WERI-Rb-1 (cell line): ENCODE measurements around the gene TBC1D28.
"Not testable (repeated sequence)": the region's sequence is repeated elsewhere in the genome, so short reads cannot be mapped to it uniquely, and the experiment has no call there.

Experiments used
- DNase-seq: peaks from one replicate; pipeline ENCODE4 v3.0.0-alpha.2; 2020
- H3K27ac ChIP-seq: fragments of 250-450 bp; sonication (Bioruptor Pico); 2 replicates; pipeline ENCODE4 v1.5.1; 2020; ENCODE audit warnings: mild to moderate bottlenecking, moderate library complexity
- H3K27me3 ChIP-seq: fragments of 250-450 bp; sonication (Bioruptor Pico); 2 replicates; pipeline ENCODE4 v1.5.1; 2021; ENCODE audit warnings: mild to moderate bottlenecking, low read depth, moderate library complexity; ENCODE audit not compliant: insufficient read depth, severe bottlenecking
- H3K36me3 ChIP-seq: fragments of 250-450 bp; sonication (Bioruptor Pico); 2 replicates; pipeline ENCODE4 v1.5.1; 2020; ENCODE audit warnings: mild to moderate bottlenecking, moderate library complexity
- H3K4me3 ChIP-seq: 2 replicates; pipeline ENCODE4 v1.5.1; 2011; ENCODE audit warnings: low read depth, mild to moderate bottlenecking, control low read depth, low read length
- H3K9me3 ChIP-seq: fragments of 250-450 bp; sonication (Bioruptor Pico); 2 replicates; pipeline ENCODE4 v1.5.1; 2021; ENCODE audit warnings: mild to moderate bottlenecking, moderate library complexity; ENCODE audit not compliant: severe bottlenecking
- TF ChIP-seq, protein P1 (sequence below): IDR thresholded peaks from 2 replicates; pipeline ENCODE4 v1.5.1; 2011; ENCODE audit warnings: low read depth, mild to moderate bottlenecking, control low read depth, inconsistent platforms, low read length

TBC1D28 gene

DNA sequence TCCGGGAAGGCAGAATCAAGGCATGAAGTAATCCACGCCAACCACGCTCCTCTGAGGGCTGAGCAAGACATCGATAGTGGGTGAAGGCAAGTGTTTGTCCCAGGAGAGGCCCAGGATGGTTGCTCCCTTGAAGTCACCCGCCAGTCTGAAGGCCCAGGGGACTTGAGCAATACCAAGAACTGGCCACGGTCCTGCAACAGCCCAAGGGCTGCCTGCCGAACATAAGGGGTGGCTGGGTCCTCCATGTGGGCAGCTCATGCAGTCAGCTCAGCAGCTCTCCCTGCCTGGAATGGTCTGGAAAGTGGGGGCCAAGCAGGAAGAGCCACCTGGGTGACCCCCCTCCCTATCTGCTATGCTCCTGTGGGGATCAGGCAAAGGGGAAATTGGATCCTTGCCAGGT lies 8.4 kb downstream of the TBC1D28 start:
- H3K27me3 ChIP-seq, DNase-seq, H3K36me3 ChIP-seq, H3K4me3 ChIP-seq, H3K9me3 ChIP-seq, H3K27ac ChIP-seq: not testable (repeated sequence)

DNA sequence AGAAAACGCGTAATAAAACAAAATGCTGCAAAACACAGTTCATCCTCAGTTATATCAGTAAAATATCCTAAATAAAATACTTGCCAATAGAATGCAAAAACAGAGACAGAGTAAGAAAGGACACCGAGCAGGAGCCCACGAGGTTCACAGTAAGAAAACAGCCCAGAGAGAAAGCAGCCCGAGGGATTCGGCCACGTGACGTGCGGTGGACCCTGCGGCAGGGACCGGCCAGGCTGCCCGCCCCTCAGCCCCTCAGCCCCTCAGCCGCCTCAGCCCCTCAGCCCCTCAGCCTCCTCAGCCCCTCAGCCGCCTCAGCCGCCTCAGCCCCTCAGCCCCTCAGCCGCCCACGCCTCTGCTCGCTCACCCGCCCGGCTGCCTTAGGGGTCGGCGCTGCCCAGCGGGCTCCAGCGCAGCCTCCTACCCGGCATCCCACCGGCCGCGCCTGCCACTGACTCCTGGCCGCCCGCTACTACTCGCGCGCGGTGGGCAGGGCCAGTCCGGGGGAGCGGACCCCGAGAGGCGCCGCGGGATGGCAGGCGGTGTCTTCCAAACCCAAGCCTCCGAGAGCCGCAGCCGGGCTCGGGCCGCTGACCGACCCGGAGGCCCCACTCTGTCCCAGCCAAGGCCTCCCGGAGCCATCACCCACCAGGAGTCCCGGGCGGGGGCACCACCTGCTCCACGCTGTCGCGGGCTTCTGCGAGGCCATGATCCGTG lies 9.5 kb downstream of the TBC1D28 start:
- DNase-seq, H3K27ac ChIP-seq, H3K36me3 ChIP-seq, H3K27me3 ChIP-seq, H3K9me3 ChIP-seq, H3K4me3 ChIP-seq: not testable (repeated sequence)

DNA sequence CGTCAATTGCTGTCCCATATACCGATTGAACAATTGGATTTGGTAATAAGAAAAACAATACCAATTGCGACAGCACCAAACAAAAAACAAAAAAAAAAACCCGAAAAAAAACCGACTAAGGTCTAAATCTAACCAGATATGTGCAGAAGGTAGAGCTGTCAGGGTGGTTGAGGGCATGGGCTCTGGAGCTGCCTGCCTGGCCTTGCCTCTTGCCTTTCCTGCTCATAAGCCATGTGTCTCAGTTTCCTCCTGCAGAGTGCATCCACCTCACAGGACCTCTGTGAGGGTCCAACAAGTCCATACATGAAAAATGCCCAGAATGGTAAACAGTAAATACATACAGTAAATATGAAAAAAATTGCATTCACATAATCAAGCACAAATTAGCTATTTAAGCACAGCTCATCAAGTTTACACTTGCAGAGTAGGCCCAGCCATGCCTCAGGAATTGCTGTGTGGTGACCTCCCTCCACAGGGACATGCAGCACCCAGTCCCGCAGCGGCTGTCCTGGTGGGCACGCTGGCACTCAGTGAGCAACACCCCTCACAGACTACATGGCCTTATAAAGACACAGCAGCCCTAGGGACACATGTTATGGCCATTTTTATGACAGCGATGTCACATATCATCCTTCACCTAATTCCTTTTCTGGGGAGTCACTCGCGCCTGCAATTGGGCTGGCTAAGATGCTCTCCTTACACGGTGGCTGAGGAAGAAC lies 17.9 kb downstream of the TBC1D28 start:
- Histone ChIP-seq H3K36me3 (no peaks in the 10 kb centered on the region), H3K27me3 (no peaks in the 10 kb centered on the region), H3K4me3 (peak overlapping the region; percentile 34), H3K9me3 (no peaks in the 10 kb centered on the region), H3K27ac (no peak overlapping the region; the same call in 1 of the 2 replicates)
- TF ChIP-seq, protein P1, sequence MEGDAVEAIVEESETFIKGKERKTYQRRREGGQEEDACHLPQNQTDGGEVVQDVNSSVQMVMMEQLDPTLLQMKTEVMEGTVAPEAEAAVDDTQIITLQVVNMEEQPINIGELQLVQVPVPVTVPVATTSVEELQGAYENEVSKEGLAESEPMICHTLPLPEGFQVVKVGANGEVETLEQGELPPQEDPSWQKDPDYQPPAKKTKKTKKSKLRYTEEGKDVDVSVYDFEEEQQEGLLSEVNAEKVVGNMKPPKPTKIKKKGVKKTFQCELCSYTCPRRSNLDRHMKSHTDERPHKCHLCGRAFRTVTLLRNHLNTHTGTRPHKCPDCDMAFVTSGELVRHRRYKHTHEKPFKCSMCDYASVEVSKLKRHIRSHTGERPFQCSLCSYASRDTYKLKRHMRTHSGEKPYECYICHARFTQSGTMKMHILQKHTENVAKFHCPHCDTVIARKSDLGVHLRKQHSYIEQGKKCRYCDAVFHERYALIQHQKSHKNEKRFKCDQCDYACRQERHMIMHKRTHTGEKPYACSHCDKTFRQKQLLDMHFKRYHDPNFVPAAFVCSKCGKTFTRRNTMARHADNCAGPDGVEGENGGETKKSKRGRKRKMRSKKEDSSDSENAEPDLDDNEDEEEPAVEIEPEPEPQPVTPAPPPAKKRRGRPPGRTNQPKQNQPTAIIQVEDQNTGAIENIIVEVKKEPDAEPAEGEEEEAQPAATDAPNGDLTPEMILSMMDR, result no peak
- DNase-seq, result no peak

DNA sequence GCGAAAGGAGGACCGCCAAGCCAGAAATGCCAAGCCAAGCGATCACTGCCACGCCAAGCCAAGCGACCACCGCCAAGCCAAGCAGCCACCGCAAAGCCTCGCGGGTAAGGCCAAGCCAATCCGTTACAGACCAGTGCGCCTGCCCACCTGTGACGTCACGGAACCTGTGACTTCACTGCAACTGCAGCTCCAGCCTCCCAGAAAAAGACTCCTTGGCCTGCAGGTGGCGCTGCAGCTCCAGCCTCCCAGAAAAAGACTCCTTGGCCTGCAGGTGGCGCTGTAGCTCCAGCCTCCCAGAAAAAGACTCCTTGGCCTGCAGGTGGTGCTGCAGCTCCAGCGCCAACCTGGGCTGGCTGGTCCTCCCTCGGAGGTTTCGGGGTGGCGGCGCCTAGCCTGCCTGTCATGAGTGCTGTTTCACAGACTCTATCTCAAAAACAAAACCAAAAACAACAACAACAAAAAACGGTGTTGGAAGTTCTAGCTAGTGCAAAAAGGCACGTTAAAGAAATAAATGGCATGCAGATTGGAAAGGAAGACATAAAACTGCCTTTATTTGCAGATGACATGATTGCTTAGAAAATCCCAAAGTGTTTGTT lies 18.6 kb downstream of the TBC1D28 start:
- TF ChIP-seq, protein P1, result peak; percentile 94
- H3K27me3 ChIP-seq, H3K36me3 ChIP-seq, H3K9me3 ChIP-seq: not testable (repeated sequence)
- H3K27ac ChIP-seq, result peak overlapping the region; percentile 87
- H3K4me3 ChIP-seq, result peak overlapping the region; percentile 63
- DNase-seq, result peak; percentile 96

DNA sequence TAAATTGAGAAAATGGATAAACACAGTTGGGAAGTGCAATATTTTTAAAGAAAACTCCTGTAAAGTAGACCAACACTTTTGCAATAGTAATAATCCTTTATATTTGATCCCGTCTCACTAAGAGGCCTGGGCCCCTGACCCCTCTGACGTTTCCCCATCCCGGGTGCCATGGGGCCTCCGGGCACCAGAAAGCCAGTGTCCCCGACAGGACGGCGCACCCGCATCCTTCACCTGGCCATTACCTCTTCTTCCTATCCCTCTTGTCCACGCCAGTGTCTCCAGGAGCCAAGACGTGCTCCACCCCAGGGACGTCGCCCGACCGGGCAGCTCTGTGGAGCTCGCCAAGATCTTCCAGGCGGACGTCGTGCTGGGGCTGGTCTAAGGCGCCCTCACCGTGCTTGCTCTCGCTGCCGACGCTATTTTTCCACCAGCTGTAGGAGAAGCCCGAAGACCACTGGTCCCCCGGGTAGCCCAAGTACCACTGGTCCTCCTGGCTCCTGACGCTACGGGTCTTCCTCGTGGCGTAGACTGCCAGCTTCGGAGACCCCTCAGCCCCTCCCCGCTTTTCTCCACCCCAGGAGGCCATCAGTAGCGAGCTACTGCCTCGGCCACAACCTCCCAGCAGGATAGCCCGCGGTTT lies 19.2 kb downstream of the TBC1D28 start:
- H3K36me3 ChIP-seq, H3K27me3 ChIP-seq, DNase-seq, H3K9me3 ChIP-seq: not testable (repeated sequence)
- H3K4me3 ChIP-seq, result peak overlapping the region; percentile 63
- peak overlapping the region; percentile 87 for H3K27ac ChIP-seq

DNA sequence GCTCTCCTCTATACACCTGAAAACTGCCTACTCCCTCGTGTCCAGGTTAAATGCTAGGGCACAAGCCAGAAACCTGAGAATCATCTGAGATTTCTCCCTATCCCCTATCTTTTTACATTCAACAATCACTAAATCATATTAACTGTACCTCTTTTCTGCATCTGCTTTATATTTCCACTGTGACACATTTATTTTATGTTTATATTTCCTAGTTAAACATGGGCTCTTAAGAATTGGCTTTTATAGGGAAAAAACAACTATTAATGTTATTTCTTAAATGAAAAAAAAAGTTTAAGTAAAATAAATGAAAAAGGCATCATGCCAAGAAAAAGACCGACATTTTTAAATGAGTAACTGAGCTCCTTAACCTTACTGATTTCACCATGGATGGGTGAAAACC lies 26.6 kb downstream of the TBC1D28 start:
- not testable (repeated sequence) for H3K9me3 ChIP-seq, H3K4me3 ChIP-seq, H3K27ac ChIP-seq, H3K27me3 ChIP-seq, DNase-seq, H3K36me3 ChIP-seq

DNA sequence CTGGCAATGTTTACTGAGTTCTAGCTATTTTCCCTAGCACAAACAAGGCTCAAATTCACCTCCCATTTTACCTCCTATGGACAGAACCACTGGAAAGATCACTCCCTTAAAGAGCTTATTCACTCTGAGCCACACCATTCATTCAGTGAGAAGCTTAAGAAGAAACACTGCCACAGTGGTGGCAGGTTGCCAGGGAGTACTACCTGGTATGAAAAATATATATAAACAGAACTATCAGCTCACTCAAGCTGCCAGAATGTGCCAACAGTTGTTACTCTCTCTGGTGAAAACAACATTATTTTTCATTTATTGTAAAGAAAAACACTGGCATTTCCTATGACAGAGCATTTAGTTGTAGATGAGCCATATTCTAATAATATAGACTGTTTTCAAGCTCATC lies 31.2 kb downstream of the TBC1D28 start:
- not testable (repeated sequence) for H3K36me3 ChIP-seq, H3K9me3 ChIP-seq, H3K4me3 ChIP-seq, H3K27me3 ChIP-seq, H3K27ac ChIP-seq, DNase-seq

DNA sequence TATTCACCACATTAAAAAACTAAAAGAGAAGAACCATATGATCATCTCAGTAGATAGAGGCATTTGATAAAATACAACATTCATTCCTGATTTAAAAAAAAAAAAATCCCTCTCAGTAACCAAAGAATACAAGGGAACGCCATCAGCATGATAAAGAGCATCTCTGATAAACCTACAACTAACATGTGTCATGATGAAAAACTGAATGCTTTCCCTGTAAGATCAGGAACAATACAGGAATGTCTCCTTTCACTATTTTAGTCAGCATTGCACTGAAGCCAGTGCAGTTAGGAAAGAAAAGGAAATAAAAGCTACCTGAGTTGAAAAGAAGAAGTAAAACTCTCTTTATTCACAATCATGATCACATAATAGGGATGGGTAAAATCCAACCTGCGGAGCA lies 51.1 kb downstream of the TBC1D28 start:
- not testable (repeated sequence) for H3K4me3 ChIP-seq

More for the DNA sequence above, 51.1 kb downstream of the TBC1D28 start:
- H3K27me3 ChIP-seq, H3K36me3 ChIP-seq, H3K9me3 ChIP-seq, DNase-seq, H3K27ac ChIP-seq: not testable (repeated sequence)
